SU-DHL-6 (cell line): Measurements from ENCODE around the gene C3orf33.

ENCODE experiments used
- EZH2phosphoT487 ChIP-seq: fragments of 200-600 bp; sonication (generic), shearing (Covaris generic); conservative IDR thresholded peaks from 2 replicates; pipeline ENCODE4 v1.6.1; 2018; ENCODE audit warnings: mild to moderate bottlenecking, antibody characterized with exemption, low read length, moderate library complexity, mixed read lengths
- TF ChIP-seq, protein P1 (sequence below): fragments of 200-600 bp; sonication (generic); IDR thresholded peaks from one replicate; pipeline ENCODE4 v1.5.1; 2017; ENCODE audit warnings: antibody characterized with exemption, mild to moderate bottlenecking, low read length, moderate library complexity; ENCODE audit not compliant: insufficient read depth, poor library complexity, severe bottlenecking

GRCh38 chr3:155792532-155792931, 13.5 kb downstream of the C3orf33 start:
- TF ChIP-seq, protein P1, sequence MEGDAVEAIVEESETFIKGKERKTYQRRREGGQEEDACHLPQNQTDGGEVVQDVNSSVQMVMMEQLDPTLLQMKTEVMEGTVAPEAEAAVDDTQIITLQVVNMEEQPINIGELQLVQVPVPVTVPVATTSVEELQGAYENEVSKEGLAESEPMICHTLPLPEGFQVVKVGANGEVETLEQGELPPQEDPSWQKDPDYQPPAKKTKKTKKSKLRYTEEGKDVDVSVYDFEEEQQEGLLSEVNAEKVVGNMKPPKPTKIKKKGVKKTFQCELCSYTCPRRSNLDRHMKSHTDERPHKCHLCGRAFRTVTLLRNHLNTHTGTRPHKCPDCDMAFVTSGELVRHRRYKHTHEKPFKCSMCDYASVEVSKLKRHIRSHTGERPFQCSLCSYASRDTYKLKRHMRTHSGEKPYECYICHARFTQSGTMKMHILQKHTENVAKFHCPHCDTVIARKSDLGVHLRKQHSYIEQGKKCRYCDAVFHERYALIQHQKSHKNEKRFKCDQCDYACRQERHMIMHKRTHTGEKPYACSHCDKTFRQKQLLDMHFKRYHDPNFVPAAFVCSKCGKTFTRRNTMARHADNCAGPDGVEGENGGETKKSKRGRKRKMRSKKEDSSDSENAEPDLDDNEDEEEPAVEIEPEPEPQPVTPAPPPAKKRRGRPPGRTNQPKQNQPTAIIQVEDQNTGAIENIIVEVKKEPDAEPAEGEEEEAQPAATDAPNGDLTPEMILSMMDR, result no peak
- TF ChIP-seq EZH2phosphoT487, result no peak
